A673 (cell line): Measurements from ENCODE around the gene ZFR. TPM values are rescaled to one million over a fixed set of nuclear protein-coding genes. Genes with fewer than 3 reads are reported as not detected.
"Not testable (repeated sequence)": the region's sequence is repeated elsewhere in the genome, so short reads cannot be mapped to it uniquely, and the experiment has no call there.

Experiments
- BruUV-seq: library from RNA; stranded (reverse); fragments of 400-500 nt; replicated peaks from 2 replicates; lab custom pipeline; 2021; lab: Mats Ljungman, UMichigan
- CTCF ChIA-PET: fragments of 300-600 bp; sonication (Branson Sonifier 250); formaldehyde crosslinking; loops from one replicate; lab custom pipeline; 2022; ENCODE audit warnings: antibody characterized with exemption; lab: Charles Lee
- POLR2A ChIA-PET: fragments of 300-600 bp; sonication (Branson Sonifier 250); formaldehyde crosslinking; loops from one replicate; lab custom pipeline; 2022; ENCODE audit warnings: antibody characterized with exemption; ENCODE audit not compliant: low non-redundant PET; lab: Charles Lee
- DNase-seq: peaks from one replicate; pipeline ENCODE4 v3.0.0-alpha.2; 2015; ENCODE audit warnings: low spot score
- H3K27ac ChIP-seq: fragments of 200-600 bp; sonication (generic); 2 replicates; pipeline ENCODE4 v1.5.1; 2016; ENCODE audit warnings: mixed run types, low read depth, mild to moderate bottlenecking, mixed read lengths, antibody characterized with exemption, low read length; ENCODE audit not compliant: poor library complexity, severe bottlenecking
- H3K27me3 ChIP-seq: fragments of 200-600 bp; sonication (generic); replicated peaks from 2 replicates; pipeline ENCODE4 v1.6.1; 2017; ENCODE audit warnings: mixed run types, low read depth, mild to moderate bottlenecking, mixed read lengths, antibody characterized with exemption, low read length; ENCODE audit not compliant: insufficient read depth, poor library complexity
- H3K36me3 ChIP-seq: fragments of 200-600 bp; sonication (generic); 2 replicates; pipeline ENCODE4 v1.6.1; 2016; ENCODE audit warnings: mixed run types, mild to moderate bottlenecking, mixed read lengths, antibody characterized with exemption, low read length; ENCODE audit not compliant: insufficient read depth, poor library complexity, severe bottlenecking
- H3K4me1 ChIP-seq: fragments of 200-600 bp; sonication (generic); 2 replicates; pipeline ENCODE4 v1.6.1; 2017; ENCODE audit warnings: mixed run types, mild to moderate bottlenecking, mixed read lengths, antibody characterized with exemption, low read length; ENCODE audit not compliant: insufficient read depth, poor library complexity, severe bottlenecking
- H3K4me3 ChIP-seq: fragments of 200-600 bp; sonication (generic); 2 replicates; pipeline ENCODE4 v1.5.1; 2016; ENCODE audit warnings: low read depth, mixed run types, mild to moderate bottlenecking, mixed read lengths, low read length; ENCODE audit not compliant: poor library complexity, severe bottlenecking
- H3K9me3 ChIP-seq: fragments of 200-600 bp; sonication (generic); 2 replicates; pipeline ENCODE4 v1.6.1; 2016; ENCODE audit warnings: mixed run types, low read depth, mild to moderate bottlenecking, mixed read lengths, antibody characterized with exemption, low read length; ENCODE audit not compliant: poor library complexity, severe bottlenecking
- EZH2 ChIP-seq: fragments of 200-600 bp; sonication (generic); IDR thresholded peaks from 2 replicates; pipeline ENCODE4 v1.6.1; 2017; ENCODE audit warnings: borderline replicate concordance, low read depth, mild to moderate bottlenecking, mixed read lengths, antibody characterized with exemption, low read length; ENCODE audit not compliant: poor library complexity, severe bottlenecking
- intact Hi-C: fragments of 100-400 bp; cut with micrococcal nuclease; formaldehyde crosslinking; loops from one replicate; pipeline ENCODE4 v1.10.0; 2022; ENCODE audit not compliant: unreplicated experiment
- total RNA-seq: library from RNA; stranded (reverse); gene quantifications from 2 replicates; pipeline ENCODE4 v1.2.3, GENCODE V29; 2021
- TF ChIP-seq, protein P1 (sequence below): fragments of 300-800, 200-600 bp; sonication (generic); conservative IDR thresholded peaks from 2 replicates; pipeline ENCODE4 v1.5.1; 2017; ENCODE audit warnings: low read depth, mild to moderate bottlenecking, antibody characterized with exemption, low read length, moderate library complexity, mixed read lengths

Gene ZFR
- total RNA-seq, 1 experiment from 2014 or later = 110 TPM

DNA sequence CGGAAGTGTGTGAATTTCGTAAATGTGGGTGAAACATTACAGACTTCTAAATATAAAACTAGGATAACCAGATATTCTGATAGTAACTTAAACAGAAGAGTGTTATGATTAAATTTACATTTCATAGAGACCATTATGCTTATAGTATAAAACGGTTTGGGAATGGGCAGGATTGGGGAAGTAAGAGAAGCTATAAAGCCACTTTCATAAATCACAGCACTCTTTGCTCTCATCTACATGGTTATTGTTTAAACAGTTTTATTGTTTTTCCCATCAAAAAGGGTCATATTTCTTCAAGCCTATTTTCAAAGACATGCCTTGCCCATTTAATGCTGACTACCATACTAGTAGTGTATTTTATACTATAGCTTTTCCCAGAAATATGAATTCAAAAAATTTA is 9.2 kb downstream of the ZFR start:
- Histone ChIP-seq H3K27ac (no peak overlapping the region), H3K4me1 (peaks cover 7% of the 10 kb centered on the region), H3K27me3 (no peaks in the 10 kb centered on the region), H3K4me3 (no peak overlapping the region), H3K9me3 (no peaks in the 10 kb centered on the region), H3K36me3 (peaks cover 9% of the 10 kb centered on the region)
- DNase-seq = no peak
- intact Hi-C loops = no loop called here
- BruUV-seq = no TSS peak
- POLR2A ChIA-PET = no interaction called here
- TF ChIP-seq EZH2 = no peak
- TF ChIP-seq, protein P1, sequence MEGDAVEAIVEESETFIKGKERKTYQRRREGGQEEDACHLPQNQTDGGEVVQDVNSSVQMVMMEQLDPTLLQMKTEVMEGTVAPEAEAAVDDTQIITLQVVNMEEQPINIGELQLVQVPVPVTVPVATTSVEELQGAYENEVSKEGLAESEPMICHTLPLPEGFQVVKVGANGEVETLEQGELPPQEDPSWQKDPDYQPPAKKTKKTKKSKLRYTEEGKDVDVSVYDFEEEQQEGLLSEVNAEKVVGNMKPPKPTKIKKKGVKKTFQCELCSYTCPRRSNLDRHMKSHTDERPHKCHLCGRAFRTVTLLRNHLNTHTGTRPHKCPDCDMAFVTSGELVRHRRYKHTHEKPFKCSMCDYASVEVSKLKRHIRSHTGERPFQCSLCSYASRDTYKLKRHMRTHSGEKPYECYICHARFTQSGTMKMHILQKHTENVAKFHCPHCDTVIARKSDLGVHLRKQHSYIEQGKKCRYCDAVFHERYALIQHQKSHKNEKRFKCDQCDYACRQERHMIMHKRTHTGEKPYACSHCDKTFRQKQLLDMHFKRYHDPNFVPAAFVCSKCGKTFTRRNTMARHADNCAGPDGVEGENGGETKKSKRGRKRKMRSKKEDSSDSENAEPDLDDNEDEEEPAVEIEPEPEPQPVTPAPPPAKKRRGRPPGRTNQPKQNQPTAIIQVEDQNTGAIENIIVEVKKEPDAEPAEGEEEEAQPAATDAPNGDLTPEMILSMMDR = no peak
- CTCF ChIA-PET = no interaction called here

DNA sequence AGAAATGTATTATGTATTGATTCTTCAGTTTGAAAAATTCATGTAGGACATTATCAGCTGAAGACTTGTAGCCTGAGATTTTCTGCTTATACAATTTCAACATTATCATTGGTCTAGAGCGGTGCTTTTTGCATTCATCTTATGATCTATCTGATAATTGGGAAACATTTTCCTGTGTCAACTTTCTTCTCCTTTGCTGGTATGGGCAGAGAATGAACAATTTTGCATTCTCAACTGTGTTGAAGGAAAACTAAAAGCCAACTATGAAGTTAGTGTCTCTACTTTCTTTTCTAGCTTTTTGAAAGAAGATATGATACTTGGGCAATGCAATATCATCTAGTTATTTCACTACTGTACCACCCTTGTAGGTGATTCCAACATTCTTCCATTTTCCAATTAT is 10.3 kb downstream of the ZFR start:
- ChIA-PET POLR2A (no interaction called here), CTCF (no interaction called here)
- H3K27me3 ChIP-seq = no peaks in the 10 kb centered on the region
- TF ChIP-seq, protein P1 = no peak
- TF ChIP-seq EZH2 = no peak
- H3K4me3 ChIP-seq = no peak overlapping the region
- H3K9me3 ChIP-seq = no peaks in the 10 kb centered on the region
- intact Hi-C loops = no loop called here
- no peak overlapping the region for H3K27ac ChIP-seq
- no TSS peak for BruUV-seq
- H3K36me3 ChIP-seq = peaks cover 14% of the 10 kb centered on the region
- DNase-seq = no peak
- H3K4me1 ChIP-seq = peaks cover 7% of the 10 kb centered on the region

DNA sequence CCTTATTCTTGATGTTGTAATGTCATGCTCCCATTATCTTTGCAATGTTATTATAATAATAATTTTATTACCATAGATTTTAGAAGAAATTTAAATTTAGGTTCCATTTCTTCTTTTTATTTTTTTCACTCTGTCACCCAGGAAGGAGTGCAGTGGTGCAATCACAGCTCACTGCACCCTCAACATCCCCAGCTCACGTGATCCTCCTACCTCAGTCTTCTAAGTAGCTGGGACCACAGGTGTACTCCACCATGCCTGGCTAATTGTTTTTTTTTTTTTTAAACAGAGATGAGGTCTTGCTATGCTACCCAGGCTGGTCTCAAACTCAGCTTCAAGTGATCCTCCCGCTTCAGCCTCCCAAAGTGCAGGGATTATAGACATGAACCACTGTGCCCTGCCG is 11.9 kb downstream of the ZFR start:
- Histone ChIP-seq H3K36me3 (peaks cover 12% of the 10 kb centered on the region), H3K9me3 (no peaks in the 10 kb centered on the region), H3K4me1 (peaks cover 7% of the 10 kb centered on the region), H3K4me3 (no peak overlapping the region), H3K27ac (no peak overlapping the region), H3K27me3 (no peaks in the 10 kb centered on the region)
- intact Hi-C loops = no loop called here
- TF ChIP-seq EZH2 = no peak
- TF ChIP-seq, protein P1 = no peak
- no peak for DNase-seq
- BruUV-seq = no TSS peak
- CTCF ChIA-PET = no interaction called here
- POLR2A ChIA-PET = no interaction called here

DNA sequence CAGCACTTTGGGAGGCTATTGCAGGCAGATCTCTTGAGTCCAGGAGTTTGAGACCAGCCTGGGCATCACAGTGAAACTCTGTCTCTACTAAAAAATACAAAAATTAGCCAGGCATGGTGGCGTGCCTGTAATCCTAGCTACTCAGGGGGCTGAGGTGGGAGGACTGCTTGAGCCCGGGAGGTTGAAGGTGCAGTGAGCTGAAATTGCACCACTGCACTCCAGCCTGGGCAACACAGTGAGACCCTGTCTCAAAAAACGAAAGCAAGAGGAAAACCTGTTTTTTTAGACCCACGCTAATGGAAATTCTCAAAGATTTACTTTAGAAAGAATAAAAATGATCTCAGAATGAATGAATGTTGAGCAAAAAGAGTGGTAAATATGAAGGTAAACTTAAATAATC is 13.7 kb downstream of the ZFR start:
- Histone ChIP-seq H3K9me3 (peaks cover 18% of the 10 kb centered on the region), H3K36me3 (peaks cover 29% of the 10 kb centered on the region)
- CTCF ChIA-PET, H3K4me1 ChIP-seq, DNase-seq, POLR2A ChIA-PET, BruUV-seq, H3K4me3 ChIP-seq, H3K27ac ChIP-seq, H3K27me3 ChIP-seq, intact Hi-C loops: not testable (repeated sequence)
